Activated CD8-positive, alpha-beta T cell treated with anti-CD3 and anti-CD28 coated beads, Interleukin-2, amount 10 ng/mL, durations not matched to agents 7 days and 5 days (primary cell): ENCODE measurements around the gene CDKN1A. TPM values are rescaled to one million over a fixed set of nuclear protein-coding genes. Genes with fewer than 3 reads are reported as not detected.
A peak's percentile ranks its signal among the peaks of the same experiment; 100 is the strongest.

Experiments used
- ATAC-seq: fragments of 150-1000 bp; cut with Tn5 transposase; one replicate; pipeline ENCODE4 v1.10.0; 2021; ENCODE audit warnings: moderate library complexity
- CTCF ChIA-PET: fragments of 350-600 bp; sonication (Branson Sonifier 250); formaldehyde crosslinking; loops from one replicate; lab custom pipeline; 2021; ENCODE audit warnings: antibody characterized with exemption; lab: Charles Lee
- POLR2A ChIA-PET: fragments of 350-600 bp; sonication (Branson Sonifier 250); formaldehyde crosslinking; loops from one replicate; lab custom pipeline; 2021; ENCODE audit warnings: antibody characterized with exemption; lab: Charles Lee
- DNase-seq: peaks from one replicate; pipeline ENCODE4 v3.0.0-alpha.2; 2020
- H3K27ac Mint-ChIP-seq: one replicate; pipeline ENCODE4 v1.8.0; 2021; ENCODE audit warnings: mild to moderate bottlenecking, mixed read lengths
- H3K27me3 Mint-ChIP-seq: one replicate; pipeline ENCODE4 v1.8.0; 2021; ENCODE audit warnings: low read depth, mixed read lengths
- H3K36me3 Mint-ChIP-seq: one replicate; pipeline ENCODE4 v1.8.0; 2021; ENCODE audit warnings: low read depth, mixed read lengths
- H3K4me1 Mint-ChIP-seq: one replicate; pipeline ENCODE4 v1.8.0; 2021; ENCODE audit warnings: low read depth, mixed read lengths
- H3K4me3 Mint-ChIP-seq: one replicate; pipeline ENCODE4 v1.8.0; 2021; ENCODE audit warnings: mild to moderate bottlenecking, mixed read lengths
- H3K9me3 Mint-ChIP-seq: one replicate; pipeline ENCODE4 v1.8.0; 2022; ENCODE audit warnings: mixed read lengths; ENCODE audit not compliant: insufficient read depth
- total RNA-seq, 2 experiments: library from RNA; stranded (reverse); gene quantifications; one replicate each; pipeline ENCODE4 v1.2.3, GENCODE V29; 2021

CDKN1A gene
- total RNA-seq, 2 experiments from 2014 or later, result 43.4 to 44.2 TPM

GRCh38 chr6:36669002-36669401 lies 9.5 kb upstream of the CDKN1A start:
- H3K27ac Mint-ChIP-seq, result no peak overlapping the region

GRCh38 chr6:36670271-36670670 lies 8.2 kb upstream of the CDKN1A start:
- ChIA-PET CTCF (no interaction called here), POLR2A (no interaction called here)
- ATAC-seq (no peak), DNase-seq (no peak)
- no peaks in the 10 kb centered on the region for H3K9me3 Mint-ChIP-seq
- H3K36me3 Mint-ChIP-seq, result no peaks in the 10 kb centered on the region
- H3K27ac Mint-ChIP-seq, result no peak overlapping the region
- H3K27me3 Mint-ChIP-seq, result no peaks in the 10 kb centered on the region
- H3K4me3 Mint-ChIP-seq, result no peak overlapping the region
- peaks cover 8% of the 10 kb centered on the region for H3K4me1 Mint-ChIP-seq

More at GRCh38 chr6:36669002-36669401, 9.5 kb upstream of the CDKN1A start:
- ChIA-PET CTCF (interaction anchor here (1.0 to 1.5 kb wide), 3 partner anchors 10 to 54 kb away, joined by 3 to 4 read pairs (median 4); partner anchors contain the start of gene CDKN1A), POLR2A (no interaction called here)
- no peaks in the 10 kb centered on the region for H3K9me3 Mint-ChIP-seq
- peaks cover 5% of the 10 kb centered on the region for H3K4me1 Mint-ChIP-seq
- H3K4me3 Mint-ChIP-seq, result no peak overlapping the region
- DNase-seq (no peak), ATAC-seq (no peak)
- no peaks in the 10 kb centered on the region for H3K36me3 Mint-ChIP-seq
- no peaks in the 10 kb centered on the region for H3K27me3 Mint-ChIP-seq

- Mint-ChIP-seq H3K9me3 (no peaks in the 10 kb centered on the region), H3K4me1 (peaks cover 20% of the 10 kb centered on the region)
- POLR2A ChIA-PET, result no interaction called here
These were observed 6.7 kb upstream of the CDKN1A start for GRCh38 chr6:36671687-36672375.

GRCh38 chr6:36673882-36674281 lies 4.6 kb upstream of the CDKN1A start:
- Mint-ChIP-seq H3K9me3 (no peaks in the 10 kb centered on the region), H3K27ac (no peak overlapping the region), H3K27me3 (no peaks in the 10 kb centered on the region), H3K4me3 (no peak overlapping the region), H3K36me3 (peaks cover 3% of the 10 kb centered on the region), H3K4me1 (peaks cover 36% of the 10 kb centered on the region)
- ChIA-PET POLR2A (no interaction called here), CTCF (interaction anchor here (1.0 to 2.0 kb wide), 5 partner anchors 11 to 109 kb away, joined by 3 to 5 read pairs (median 3); no protein-coding TSS in a partner anchor)
- no peak for ATAC-seq
- no peak for DNase-seq

More at GRCh38 chr6:36671687-36672375, 6.7 kb upstream of the CDKN1A start:
- ATAC-seq (no peak), DNase-seq (no peak)
- Mint-ChIP-seq H3K4me3 (no peak overlapping the region), H3K27ac (no peak overlapping the region), H3K36me3 (no peaks in the 10 kb centered on the region), H3K27me3 (no peaks in the 10 kb centered on the region)
- CTCF ChIA-PET, result interaction anchor here (1.0 kb wide), 1 partner anchor 8 kb away, joined by 4 read pairs; no protein-coding TSS in a partner anchor

GRCh38 chr6:36674942-36675341 lies 3.6 kb upstream of the CDKN1A start:
- Mint-ChIP-seq H3K4me3 (no peak overlapping the region), H3K9me3 (no peaks in the 10 kb centered on the region), H3K27ac (no peak overlapping the region), H3K27me3 (no peaks in the 10 kb centered on the region), H3K4me1 (peaks cover 37% of the 10 kb centered on the region), H3K36me3 (peaks cover 3% of the 10 kb centered on the region)
- DNase-seq (no peak), ATAC-seq (no peak)
- ChIA-PET CTCF (interaction anchor here (1.5 to 2.0 kb wide), 2 partner anchors 12 to 108 kb away, joined by 3 to 5 read pairs; no protein-coding TSS in a partner anchor), POLR2A (interaction anchor here (1.0 kb wide), 1 partner anchor 75 kb away, joined by 3 read pairs; no protein-coding TSS in a partner anchor)

- POLR2A ChIA-PET, result interaction anchor here (2.0 kb wide), 1 partner anchor 81 kb away, joined by 4 read pairs; no protein-coding TSS in a partner anchor
- CTCF ChIA-PET, result interaction anchor here (0.6 to 5.0 kb wide), 9 partner anchors 9 to 253 kb away, joined by 3 to 40 read pairs (median 4); no protein-coding TSS in a partner anchor
- peak overlapping the region; percentile 81 for H3K27ac Mint-ChIP-seq
- DNase-seq (no peak), ATAC-seq (no peak)
- H3K4me3 Mint-ChIP-seq, result peak overlapping the region; percentile 89
- H3K9me3 Mint-ChIP-seq, result no peaks in the 10 kb centered on the region
- no peaks in the 10 kb centered on the region for H3K27me3 Mint-ChIP-seq
- H3K36me3 Mint-ChIP-seq, result peaks cover 14% of the 10 kb centered on the region
- peaks cover 47% of the 10 kb centered on the region for H3K4me1 Mint-ChIP-seq
These were observed 2.1 kb upstream of the CDKN1A start for GRCh38 chr6:36676141-36677058.

- Mint-ChIP-seq H3K4me3 (peak overlapping the region; percentile 89), H3K9me3 (no peaks in the 10 kb centered on the region), H3K27ac (peak overlapping the region; percentile 69), H3K27me3 (no peaks in the 10 kb centered on the region), H3K4me1 (peaks cover 51% of the 10 kb centered on the region), H3K36me3 (peaks cover 14% of the 10 kb centered on the region)
- ATAC-seq (no peak), DNase-seq (no peak)
- ChIA-PET POLR2A (interaction anchor here (1.4 to 2.0 kb wide), 2 partner anchors 82 to 309 kb away, joined by 3 to 4 read pairs; partner anchors contain the start of gene MTCH1), CTCF (interaction anchor here (0.6 to 5.0 kb wide), 11 partner anchors 10 to 253 kb away, joined by 3 to 40 read pairs (median 5); no protein-coding TSS in a partner anchor)
These were observed 1.3 kb upstream of the CDKN1A start for GRCh38 chr6:36677059-36677749.

- POLR2A ChIA-PET, result interaction anchor here (0.6 to 2.0 kb wide), 8 partner anchors 11 to 308 kb away, joined by 3 to 4 read pairs (median 3); partner anchors contain the start of gene MTCH1
- peak overlapping the region; percentile 89 for H3K4me3 Mint-ChIP-seq
- H3K9me3 Mint-ChIP-seq, result no peaks in the 10 kb centered on the region
- CTCF ChIA-PET, result interaction anchor here (0.8 to 5.0 kb wide), 11 partner anchors 9 to 254 kb away, joined by 3 to 40 read pairs (median 5); no protein-coding TSS in a partner anchor
- no peak for DNase-seq
- H3K36me3 Mint-ChIP-seq, result peaks cover 19% of the 10 kb centered on the region
- H3K4me1 Mint-ChIP-seq, result peaks cover 58% of the 10 kb centered on the region
- H3K27me3 Mint-ChIP-seq, result no peaks in the 10 kb centered on the region
- ATAC-seq, result no peak
- peak overlapping the region; percentile 69 for H3K27ac Mint-ChIP-seq
These were observed 594 bp upstream of the CDKN1A start for GRCh38 chr6:36677753-36678487.

- H3K9me3 Mint-ChIP-seq, result no peaks in the 10 kb centered on the region
- peak overlapping the region; percentile 90 for H3K27ac Mint-ChIP-seq
- DNase-seq (peak; percentile 42), ATAC-seq (peak; percentile 0)
- peaks cover 70% of the 10 kb centered on the region for H3K4me1 Mint-ChIP-seq
- peaks cover 27% of the 10 kb centered on the region for H3K36me3 Mint-ChIP-seq
- H3K4me3 Mint-ChIP-seq, result peak overlapping the region; percentile 89
- no peaks in the 10 kb centered on the region for H3K27me3 Mint-ChIP-seq
- CTCF ChIA-PET, result interaction anchor here (0.6 to 5.0 kb wide), 22 partner anchors 8 to 339 kb away, joined by 3 to 40 read pairs (median 4); no protein-coding TSS in a partner anchor
- POLR2A ChIA-PET, result interaction anchor here (0.6 to 1.6 kb wide), 10 partner anchors 11 to 1276 kb away, joined by 3 to 5 read pairs (median 3); no protein-coding TSS in a partner anchor
These were observed 724 bp downstream of the CDKN1A start for GRCh38 chr6:36679043-36679833.
